Measurements from ENCODE around the gene CEP152.

DNA sequence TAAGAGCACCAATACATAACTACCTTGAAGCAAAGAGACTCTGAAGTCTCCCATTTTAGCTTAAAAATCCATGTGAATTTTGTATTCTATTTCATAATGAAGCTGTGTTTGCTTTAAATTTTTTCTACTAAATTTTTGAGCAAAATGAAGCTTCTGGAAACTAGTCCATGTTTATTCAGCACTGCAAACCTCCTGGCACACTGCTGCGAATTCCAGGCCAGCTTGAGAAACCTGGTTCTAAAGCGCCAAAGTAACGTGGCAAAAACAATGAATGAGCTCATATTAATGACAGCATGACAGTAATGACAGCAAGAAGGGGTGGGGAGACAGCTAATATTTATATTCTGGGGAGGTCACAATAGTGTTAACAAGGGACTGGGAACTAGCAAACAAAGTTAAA lies 25.7 kb downstream of the CEP152 start:
- TF ChIP-seq POLR2A (IDR thresholded peaks at IDR 0.05; ENCODE audit: low read length) (no peak), GATA1 (IDR thresholded peaks at IDR 0.05; ENCODE audit: low read depth, low read length) (no peak)

Measured in erythroblast (primary cell).